ENCODE data around the gene SMCO1. TPM values are rescaled to one million over a fixed set of nuclear protein-coding genes. Genes with fewer than 3 reads are reported as not detected.

Gene SMCO1
- polyA plus RNA-seq, 1 of the 3 experiments (the other 2 are of a cell fraction): not detected

DNA sequence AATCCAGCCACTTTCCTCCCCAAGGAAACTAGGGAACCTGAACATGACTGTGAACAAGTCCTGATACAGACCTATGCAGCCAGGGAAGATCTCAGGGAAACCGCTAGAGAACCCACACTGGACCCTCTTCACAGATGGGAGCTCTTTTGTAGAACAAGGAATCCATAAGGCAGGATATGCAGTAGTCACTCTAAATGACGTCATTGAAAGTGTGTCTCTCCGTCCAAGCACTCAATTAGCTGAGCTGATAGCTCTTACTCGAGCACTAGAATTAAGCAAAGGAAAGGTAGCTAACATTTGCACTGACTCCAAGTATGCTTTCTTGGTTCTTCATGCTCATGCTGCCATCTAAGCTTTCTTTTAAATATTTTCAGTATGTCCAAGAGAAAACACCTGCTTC is 10.0 kb upstream of the SMCO1 start:
- Histone ChIP-seq H3K79me2 (ENCODE audit: insufficient read depth) (no peaks in the 10 kb centered on the region), H3K36me3 (replicated peaks in 1 of 2; ENCODE audit: control insufficient read depth in 1 of 2, insufficient read depth in 2 of 2, low read length in 1 of 2) (no peaks in the 10 kb centered on the region), H3K4me1 (ENCODE audit: control insufficient read depth in 1 of 2, insufficient read depth in 2 of 2, low read depth in 1 of 2, low read length in 1 of 2) (no peaks in the 10 kb centered on the region; a peak in 1 of 4 replicates), H3K27ac (ENCODE audit: low read depth in 2 of 2, low read length in 1 of 2) (no peak overlapping the region), H3K9me2 (no peaks in the 10 kb centered on the region), H2AFZ (ENCODE audit: low read depth) (no peak overlapping the region), H3K27me3 (ENCODE audit: insufficient read depth) (no peaks in the 10 kb centered on the region), H3F3A (replicated peaks; ENCODE audit: insufficient read depth) (peaks cover 7% of the 10 kb centered on the region), H3K4me2 (no peak overlapping the region), H3K9ac (no peak overlapping the region), H3K4me3 (ENCODE audit: low read depth in 2 of 2, low read length in 1 of 2) (no peak overlapping the region), H3K9me3 (peaks cover 5% of the 10 kb centered on the region; the same call in 1 of the 2 replicates), H4K20me1 (ENCODE audit: insufficient read depth) (no peaks in the 10 kb centered on the region)
- ChIA-PET CTCF (interaction anchor here (1.4 kb wide), 1 partner anchor 84 kb away, joined by 4 read pairs; no protein-coding TSS in a partner anchor), POLR2A (no interaction called here)
- TF ChIP-seq, protein P1, sequence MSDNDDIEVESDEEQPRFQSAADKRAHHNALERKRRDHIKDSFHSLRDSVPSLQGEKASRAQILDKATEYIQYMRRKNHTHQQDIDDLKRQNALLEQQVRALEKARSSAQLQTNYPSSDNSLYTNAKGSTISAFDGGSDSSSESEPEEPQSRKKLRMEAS (IDR thresholded peaks at IDR 0.05; ENCODE audit: low read depth): no peak
- no peak for TF ChIP-seq JUND (IDR thresholded peaks at IDR 0.05)
- WGBS (ENCODE audit: low lambda C conversion rate): 53% methylated on average over 4 of the region's 4 CpGs
- no peak for DNase-seq

DNA sequence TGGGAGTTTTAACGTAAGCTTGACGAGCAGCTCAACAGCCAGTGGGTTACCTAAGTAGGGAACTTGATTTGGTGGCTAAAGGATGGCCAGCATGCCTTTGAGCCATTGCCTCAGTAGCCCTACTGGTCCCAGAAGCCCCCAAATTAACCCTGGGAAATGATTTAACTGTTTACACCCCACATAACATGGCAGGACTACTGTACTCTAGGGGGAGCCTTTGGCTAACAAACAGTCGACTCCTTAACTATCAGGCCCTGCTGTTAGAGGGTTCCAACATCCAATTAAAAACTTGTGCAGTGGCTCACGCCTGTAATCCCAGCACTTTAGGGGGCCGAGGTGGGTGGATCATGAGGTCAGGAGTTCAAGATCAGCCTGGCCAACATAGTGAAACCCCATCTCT is 9.4 kb upstream of the SMCO1 start:
- Histone ChIP-seq H3K27me3 (ENCODE audit: insufficient read depth) (no peaks in the 10 kb centered on the region), H3F3A (replicated peaks; ENCODE audit: insufficient read depth) (peaks cover 7% of the 10 kb centered on the region), H3K4me2 (no peak overlapping the region), H3K27ac (ENCODE audit: low read depth in 2 of 2, low read length in 1 of 2) (no peak overlapping the region), H4K20me1 (ENCODE audit: insufficient read depth) (no peaks in the 10 kb centered on the region), H3K79me2 (ENCODE audit: insufficient read depth) (no peaks in the 10 kb centered on the region), H3K4me1 (ENCODE audit: control insufficient read depth in 1 of 2, insufficient read depth in 2 of 2, low read depth in 1 of 2, low read length in 1 of 2) (no peaks in the 10 kb centered on the region; a peak in 1 of 4 replicates), H3K9me3 (peaks cover 8% of the 10 kb centered on the region; the same call in 1 of the 2 replicates), H3K9ac (no peak overlapping the region), H3K9me2 (no peaks in the 10 kb centered on the region), H2AFZ (ENCODE audit: low read depth) (no peak overlapping the region), H3K36me3 (replicated peaks in 1 of 2; ENCODE audit: control insufficient read depth in 1 of 2, insufficient read depth in 2 of 2, low read length in 1 of 2) (no peaks in the 10 kb centered on the region), H3K4me3 (ENCODE audit: low read depth in 2 of 2, low read length in 1 of 2) (no peak overlapping the region)
- TF ChIP-seq MXI1 (IDR thresholded peaks at IDR 0.05; ENCODE audit: low read depth, low read length) (no peak), FOXJ3 (CRISPR knock-in tag; IDR thresholded peaks at IDR 0.05) (no peak), TCF12 (IDR thresholded peaks at IDR 0.05) (no peak), GABPA (IDR thresholded peaks at IDR 0.05; ENCODE audit: low read depth) (no peak), REST (IDR thresholded peaks at IDR 0.05; ENCODE audit: low read depth, low read length) (no peak), RAD21 (IDR thresholded peaks at IDR 0.05; ENCODE audit: low read length) (peak; percentile 28; the same call in 1 of the 2 replicates), EZH2phosphoT487 (IDR thresholded peaks at IDR 0.05; ENCODE audit: borderline replicate concordance, low read depth) (no peak)
- TF ChIP-seq, protein P2, sequence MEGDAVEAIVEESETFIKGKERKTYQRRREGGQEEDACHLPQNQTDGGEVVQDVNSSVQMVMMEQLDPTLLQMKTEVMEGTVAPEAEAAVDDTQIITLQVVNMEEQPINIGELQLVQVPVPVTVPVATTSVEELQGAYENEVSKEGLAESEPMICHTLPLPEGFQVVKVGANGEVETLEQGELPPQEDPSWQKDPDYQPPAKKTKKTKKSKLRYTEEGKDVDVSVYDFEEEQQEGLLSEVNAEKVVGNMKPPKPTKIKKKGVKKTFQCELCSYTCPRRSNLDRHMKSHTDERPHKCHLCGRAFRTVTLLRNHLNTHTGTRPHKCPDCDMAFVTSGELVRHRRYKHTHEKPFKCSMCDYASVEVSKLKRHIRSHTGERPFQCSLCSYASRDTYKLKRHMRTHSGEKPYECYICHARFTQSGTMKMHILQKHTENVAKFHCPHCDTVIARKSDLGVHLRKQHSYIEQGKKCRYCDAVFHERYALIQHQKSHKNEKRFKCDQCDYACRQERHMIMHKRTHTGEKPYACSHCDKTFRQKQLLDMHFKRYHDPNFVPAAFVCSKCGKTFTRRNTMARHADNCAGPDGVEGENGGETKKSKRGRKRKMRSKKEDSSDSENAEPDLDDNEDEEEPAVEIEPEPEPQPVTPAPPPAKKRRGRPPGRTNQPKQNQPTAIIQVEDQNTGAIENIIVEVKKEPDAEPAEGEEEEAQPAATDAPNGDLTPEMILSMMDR (IDR thresholded peaks at IDR 0.05): peak; percentile 30
- TF ChIP-seq, protein P1 (IDR thresholded peaks at IDR 0.05; ENCODE audit: low read depth): no peak
- CTCF ChIA-PET: interaction anchor here (0.8 to 1.2 kb wide), 4 partner anchors 13 to 171 kb away, joined by 3 read pairs; partner anchors contain the start of gene RNF168
- no peak for DNase-seq
- POLR2A ChIA-PET: no interaction called here
- 56% methylated on average over 5 of the region's 5 CpGs for WGBS (ENCODE audit: low lambda C conversion rate)

Data from SK-N-SH (cell line).